ENCODE data around the gene PSKH1. TPM values are rescaled to one million over a fixed set of nuclear protein-coding genes. Genes with fewer than 3 reads are reported as not detected.

PSKH1 gene
- polyA plus RNA-seq, 1 donor (not counting 4 experiments of a cell fraction or from before 2014, with no cell fraction given) = 10.7 TPM

DNA sequence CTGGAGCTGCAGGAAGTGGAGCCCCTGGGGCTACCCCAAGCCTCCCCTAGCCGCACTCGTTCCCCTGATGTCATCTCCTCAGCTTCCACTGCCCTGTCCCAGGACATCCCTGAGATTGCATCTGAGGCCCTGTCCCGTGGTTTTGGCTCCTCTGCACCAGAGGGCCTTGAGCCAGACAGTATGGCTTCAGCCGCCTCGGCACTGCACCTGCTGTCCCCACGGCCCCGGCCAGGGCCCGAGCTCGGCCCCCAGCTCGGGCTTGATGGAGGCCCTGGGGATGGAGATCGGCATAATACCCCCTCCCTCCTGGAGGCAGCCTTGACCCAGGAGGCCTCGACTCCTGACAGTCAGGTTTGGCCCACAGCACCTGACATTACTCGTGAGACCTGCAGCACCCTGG lies 12.5 kb upstream of the PSKH1 start:
- H3K4me3 ChIP-seq (ENCODE audit: control insufficient read depth in 2 of 3, extremely low read depth in 1 of 3, insufficient read depth in 2 of 3, low read depth in 1 of 3, low read length in 3 of 3) = no peak overlapping the region
- no peak overlapping the region for H3K27ac ChIP-seq (ENCODE audit: control insufficient read depth, insufficient read depth, low read length)
- no peak overlapping the region for H2AFZ ChIP-seq (ENCODE audit: control insufficient read depth, low read length)
- peaks cover 15% of the 10 kb centered on the region for H4K20me1 ChIP-seq (ENCODE audit: control insufficient read depth, extremely low read depth, insufficient read depth, low read length)
- H3K27me3 ChIP-seq (ENCODE audit: control insufficient read depth, extremely low read depth, insufficient read depth, low read length) = no peaks in the 10 kb centered on the region
- peaks cover 4% of the 10 kb centered on the region for H3K79me2 ChIP-seq (ENCODE audit: control insufficient read depth, insufficient read depth, low read length)
- peaks cover 4% of the 10 kb centered on the region for H3K4me1 ChIP-seq (ENCODE audit: control insufficient read depth, extremely low read depth, insufficient read depth, low read length)
- FAIRE-seq (no peak), DNase-seq (ENCODE audit: low read depth, low spot score) (no peak)
- H3K9me3 ChIP-seq (ENCODE audit: control insufficient read depth, low read depth, low read length) = no peaks in the 10 kb centered on the region
- peaks cover 61 to 64% of the 10 kb centered on the region in 2 experiments for H3K36me3 ChIP-seq (ENCODE audit: control insufficient read depth in 2 of 2, extremely low read depth in 1 of 2, insufficient read depth in 2 of 2, low read length in 2 of 2)
- TF ChIP-seq, protein P1, sequence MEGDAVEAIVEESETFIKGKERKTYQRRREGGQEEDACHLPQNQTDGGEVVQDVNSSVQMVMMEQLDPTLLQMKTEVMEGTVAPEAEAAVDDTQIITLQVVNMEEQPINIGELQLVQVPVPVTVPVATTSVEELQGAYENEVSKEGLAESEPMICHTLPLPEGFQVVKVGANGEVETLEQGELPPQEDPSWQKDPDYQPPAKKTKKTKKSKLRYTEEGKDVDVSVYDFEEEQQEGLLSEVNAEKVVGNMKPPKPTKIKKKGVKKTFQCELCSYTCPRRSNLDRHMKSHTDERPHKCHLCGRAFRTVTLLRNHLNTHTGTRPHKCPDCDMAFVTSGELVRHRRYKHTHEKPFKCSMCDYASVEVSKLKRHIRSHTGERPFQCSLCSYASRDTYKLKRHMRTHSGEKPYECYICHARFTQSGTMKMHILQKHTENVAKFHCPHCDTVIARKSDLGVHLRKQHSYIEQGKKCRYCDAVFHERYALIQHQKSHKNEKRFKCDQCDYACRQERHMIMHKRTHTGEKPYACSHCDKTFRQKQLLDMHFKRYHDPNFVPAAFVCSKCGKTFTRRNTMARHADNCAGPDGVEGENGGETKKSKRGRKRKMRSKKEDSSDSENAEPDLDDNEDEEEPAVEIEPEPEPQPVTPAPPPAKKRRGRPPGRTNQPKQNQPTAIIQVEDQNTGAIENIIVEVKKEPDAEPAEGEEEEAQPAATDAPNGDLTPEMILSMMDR (optimal IDR thresholded peaks at IDR 0.05 in 1 of 3, IDR thresholded peaks at IDR 0.05 in 1 of 3, conservative IDR thresholded peaks at IDR 0.05 in 1 of 3; ENCODE audit: extremely low read depth in 1 of 3, insufficient read depth in 2 of 3, low read length in 3 of 3) = no peak
- TF ChIP-seq EZH2 (IDR thresholded peaks at IDR 0.05; ENCODE audit: low read length) = no peak
- dilution Hi-C loops (cut with MboI; ENCODE audit: extremely low pct_ligation_motif_present, low sequenced_read_pairs) = no loop called here
- H3K9ac ChIP-seq (ENCODE audit: control insufficient read depth, extremely low read depth, insufficient read depth, low read length) = no peak overlapping the region
- no peak overlapping the region for H3K4me2 ChIP-seq (ENCODE audit: control insufficient read depth, extremely low read depth, insufficient read depth, low read depth, low read length)
- no peaks in the 10 kb centered on the region for H3K9me1 ChIP-seq (ENCODE audit: control insufficient read depth, extremely low read depth, insufficient read depth, low read length)

DNA sequence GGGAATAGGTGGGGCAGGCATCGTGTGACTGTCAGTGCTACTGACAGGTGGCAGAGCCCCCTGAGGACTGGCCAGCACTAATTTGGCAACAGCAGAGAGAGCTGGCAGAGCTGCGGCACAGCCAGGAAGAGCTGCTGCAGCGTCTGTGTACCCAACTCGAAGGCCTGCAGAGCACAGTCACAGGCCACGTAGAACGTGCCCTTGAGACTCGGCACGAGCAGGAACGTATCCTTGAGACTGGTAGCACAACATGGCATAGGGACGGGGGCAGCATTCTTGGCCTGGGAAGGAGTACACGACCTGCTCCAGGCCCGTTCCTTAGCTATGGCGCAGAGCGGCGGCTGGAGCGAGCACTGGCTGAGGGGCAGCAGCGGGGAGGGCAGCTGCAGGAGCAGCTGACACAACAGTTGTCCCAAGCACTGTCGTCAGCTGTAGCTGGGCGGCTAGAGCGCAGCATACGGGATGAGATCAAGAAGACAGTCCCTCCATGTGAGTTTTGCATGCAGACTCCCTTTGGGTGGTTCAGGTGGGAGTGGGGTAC lies 11.4 kb upstream of the PSKH1 start:
- Histone ChIP-seq H3K36me3 (ENCODE audit: control insufficient read depth in 2 of 2, extremely low read depth in 1 of 2, insufficient read depth in 2 of 2, low read length in 2 of 2) (peaks cover 55 to 59% of the 10 kb centered on the region in 2 experiments), H3K9ac (ENCODE audit: control insufficient read depth, extremely low read depth, insufficient read depth, low read length) (no peak overlapping the region), H3K27me3 (ENCODE audit: control insufficient read depth, extremely low read depth, insufficient read depth, low read length) (no peaks in the 10 kb centered on the region), H3K9me3 (ENCODE audit: control insufficient read depth, low read depth, low read length) (no peaks in the 10 kb centered on the region), H3K4me1 (ENCODE audit: control insufficient read depth, extremely low read depth, insufficient read depth, low read length) (peaks cover 4% of the 10 kb centered on the region), H3K79me2 (ENCODE audit: control insufficient read depth, insufficient read depth, low read length) (no peaks in the 10 kb centered on the region), H2AFZ (ENCODE audit: control insufficient read depth, low read length) (no peak overlapping the region), H3K4me3 (ENCODE audit: control insufficient read depth in 2 of 3, extremely low read depth in 1 of 3, insufficient read depth in 2 of 3, low read depth in 1 of 3, low read length in 3 of 3) (no peak overlapping the region), H3K9me1 (ENCODE audit: control insufficient read depth, extremely low read depth, insufficient read depth, low read length) (no peaks in the 10 kb centered on the region), H3K27ac (ENCODE audit: control insufficient read depth, insufficient read depth, low read length) (no peak overlapping the region), H4K20me1 (ENCODE audit: control insufficient read depth, extremely low read depth, insufficient read depth, low read length) (peaks cover 15% of the 10 kb centered on the region), H3K4me2 (ENCODE audit: control insufficient read depth, extremely low read depth, insufficient read depth, low read depth, low read length) (no peak overlapping the region)
- FAIRE-seq (no peak), DNase-seq (ENCODE audit: low read depth, low spot score) (no peak)
- dilution Hi-C loops (cut with MboI; ENCODE audit: extremely low pct_ligation_motif_present, low sequenced_read_pairs) = no loop called here
- TF ChIP-seq EZH2 (IDR thresholded peaks at IDR 0.05; ENCODE audit: low read length) = no peak
- TF ChIP-seq, protein P1 (optimal IDR thresholded peaks at IDR 0.05 in 1 of 3, IDR thresholded peaks at IDR 0.05 in 1 of 3, conservative IDR thresholded peaks at IDR 0.05 in 1 of 3; ENCODE audit: extremely low read depth in 1 of 3, insufficient read depth in 2 of 3, low read length in 3 of 3) = no peak

Measured in keratinocyte (primary cell).